Measurements from ENCODE around the gene DNAH17.
A peak's percentile ranks its signal among the peaks of the same experiment; 100 is the strongest.

DNAH17 gene

GRCh38 chr17:78547035-78547434 lies 30.2 kb downstream of the DNAH17 start:
- DNase-seq (ENCODE audit: low read depth, low spot score): no peak

- DNase-seq (ENCODE audit: low read depth, low spot score): no peak
Observed at GRCh38 chr17:78546476-78546875, 30.7 kb downstream of the DNAH17 start.

DNA sequence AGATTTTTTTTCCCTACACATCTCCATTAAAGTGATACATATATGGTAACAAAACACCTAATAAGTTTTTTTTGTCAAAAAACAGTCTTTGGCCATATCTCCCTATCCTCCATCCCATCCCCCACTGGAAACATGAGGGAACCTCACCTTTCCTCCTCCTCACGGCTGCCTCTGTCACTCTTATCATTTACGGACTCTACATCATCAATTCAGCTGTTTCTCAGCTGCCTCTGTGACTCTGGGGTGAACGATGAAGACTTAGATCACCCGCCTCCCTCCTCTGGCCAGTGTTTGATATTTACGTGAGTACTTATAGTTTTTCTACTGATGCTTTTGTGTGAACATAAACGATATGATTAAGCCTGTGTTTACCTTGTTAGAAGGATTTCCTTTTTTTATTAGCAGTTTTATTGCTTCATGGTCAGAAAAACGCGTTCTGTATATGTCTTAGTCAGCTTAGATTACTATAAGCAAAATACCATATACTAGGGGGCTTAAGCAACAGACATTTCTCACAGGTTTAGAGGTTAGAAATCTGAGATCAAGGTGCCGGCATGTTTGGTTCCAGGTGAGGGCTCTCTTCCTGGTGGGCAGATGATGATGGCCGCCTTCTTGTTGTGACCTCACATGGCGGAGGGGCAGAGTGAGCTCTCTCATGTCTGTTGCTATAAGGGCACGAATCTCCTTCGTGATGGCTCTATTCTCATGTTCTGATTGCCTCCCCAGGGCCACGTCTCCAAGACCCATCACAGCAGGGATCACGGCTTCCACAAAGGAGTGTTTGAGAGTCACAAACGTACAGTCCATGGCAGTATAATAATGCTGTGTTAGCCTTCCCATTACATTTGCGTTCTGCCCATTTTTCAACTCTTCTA lies 32.1 kb downstream of the DNAH17 start:
- DNase-seq (ENCODE audit: low read depth, low spot score): no peak

DNA sequence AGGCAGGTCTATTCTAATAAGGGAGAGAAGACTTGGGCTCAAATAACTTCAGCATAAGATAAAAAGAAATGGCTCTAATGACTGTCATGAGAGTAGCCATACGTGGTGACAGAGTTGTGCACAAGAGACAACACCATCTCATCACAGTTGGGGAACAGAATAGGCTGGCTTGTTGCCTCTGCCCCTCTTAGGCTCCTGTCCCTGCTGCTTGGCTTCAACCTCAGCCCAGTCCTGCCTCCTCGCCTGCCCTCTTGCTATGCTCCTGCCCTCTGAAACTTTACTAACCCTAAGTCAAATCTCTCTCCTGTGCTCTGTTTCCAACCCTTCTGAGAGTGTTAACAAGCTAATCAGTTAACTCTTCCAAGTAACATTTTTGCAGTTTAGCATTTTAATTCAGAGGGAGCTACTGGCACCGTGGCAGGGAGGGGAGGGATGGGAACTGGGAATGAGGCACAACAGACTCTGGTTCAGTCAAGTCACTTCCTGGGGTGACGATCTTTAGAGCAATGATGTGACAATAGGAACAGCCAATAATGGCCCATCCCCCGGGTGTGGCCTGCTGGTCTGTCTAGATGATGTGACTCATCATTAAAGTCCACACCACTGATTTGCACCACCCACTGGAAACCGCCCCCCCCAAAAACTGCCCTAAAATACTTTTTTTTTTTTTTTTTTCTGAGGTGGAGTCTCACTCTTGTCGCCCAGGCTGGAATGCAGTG lies 35.5 kb downstream of the DNAH17 start:
- no peak for DNase-seq (ENCODE audit: low read depth, low spot score)

DNA sequence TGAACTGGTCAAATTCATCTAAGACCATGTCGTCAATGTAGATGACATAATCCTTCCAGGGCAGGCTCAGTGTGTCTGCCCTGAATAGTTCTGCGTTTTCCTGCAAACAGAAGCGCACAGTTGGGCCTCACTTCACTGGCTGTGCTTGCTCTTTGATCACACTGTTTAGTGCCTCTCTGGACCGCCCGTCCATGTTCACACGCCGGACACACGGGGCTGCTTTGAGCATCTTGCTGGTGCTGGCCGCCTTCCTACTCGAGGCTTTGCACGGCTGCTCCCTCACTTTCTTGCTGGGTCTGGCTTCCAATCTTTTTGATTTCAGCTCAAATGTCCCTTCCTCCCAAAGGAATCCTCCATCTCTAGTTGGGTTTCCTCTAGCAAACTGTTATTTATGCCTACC lies 37.4 kb downstream of the DNAH17 start:
- DNase-seq (ENCODE audit: low read depth, low spot score): no peak

GRCh38 chr17:78538033-78538776 lies 39.0 kb downstream of the DNAH17 start:
- no peak for DNase-seq (ENCODE audit: low read depth, low spot score)

- no peak for DNase-seq (ENCODE audit: low read depth, low spot score)
Observed at GRCh38 chr17:78537217-78537860, 39.9 kb downstream of the DNAH17 start.

GRCh38 chr17:78535273-78536197 lies 41.7 kb downstream of the DNAH17 start:
- no peak for DNase-seq (ENCODE audit: low read depth, low spot score)

DNA sequence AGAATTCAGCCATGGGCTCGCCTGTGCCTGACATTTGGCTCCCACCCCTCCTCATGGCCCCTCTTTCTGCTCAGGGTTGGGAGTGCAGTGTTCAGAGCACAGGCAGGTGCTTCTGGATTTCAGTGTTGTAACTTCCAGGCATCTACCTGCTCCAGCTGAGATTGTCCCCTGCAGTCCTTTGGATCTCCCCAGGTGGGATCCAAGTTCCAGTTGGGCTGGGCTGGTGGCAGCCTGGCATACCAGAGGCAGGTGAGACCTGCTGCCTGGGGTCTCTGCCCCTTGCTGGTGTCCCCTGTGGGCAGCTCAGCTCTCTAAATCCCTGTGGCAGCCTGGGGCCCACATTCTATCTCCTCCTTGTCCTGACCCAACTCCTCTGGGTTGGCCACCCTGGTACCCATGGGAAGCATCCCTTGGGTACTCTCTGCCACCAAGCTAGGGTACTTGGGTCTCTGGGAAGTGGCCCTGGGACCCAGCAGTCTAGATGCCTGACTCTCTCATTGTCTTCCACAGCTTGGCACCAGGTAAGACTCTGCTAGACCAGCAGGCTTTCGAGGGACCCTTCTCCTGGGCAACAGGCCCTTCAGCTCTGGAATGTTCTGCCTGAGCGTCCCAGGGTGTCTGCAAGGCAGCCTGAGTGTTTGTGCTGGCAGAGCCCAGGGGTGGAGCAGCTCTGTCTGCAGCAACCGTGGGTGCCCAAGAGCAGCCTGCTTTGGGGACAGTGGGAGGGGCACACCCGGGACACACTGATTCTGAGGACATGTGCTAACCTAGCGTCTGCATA lies 42.5 kb downstream of the DNAH17 start:
- peak; percentile 7 for DNase-seq (ENCODE audit: low read depth, low spot score)

GRCh38 chr17:78532922-78533640 lies 44.1 kb downstream of the DNAH17 start:
- DNase-seq (ENCODE audit: low read depth, low spot score): peak; percentile 87

DNA sequence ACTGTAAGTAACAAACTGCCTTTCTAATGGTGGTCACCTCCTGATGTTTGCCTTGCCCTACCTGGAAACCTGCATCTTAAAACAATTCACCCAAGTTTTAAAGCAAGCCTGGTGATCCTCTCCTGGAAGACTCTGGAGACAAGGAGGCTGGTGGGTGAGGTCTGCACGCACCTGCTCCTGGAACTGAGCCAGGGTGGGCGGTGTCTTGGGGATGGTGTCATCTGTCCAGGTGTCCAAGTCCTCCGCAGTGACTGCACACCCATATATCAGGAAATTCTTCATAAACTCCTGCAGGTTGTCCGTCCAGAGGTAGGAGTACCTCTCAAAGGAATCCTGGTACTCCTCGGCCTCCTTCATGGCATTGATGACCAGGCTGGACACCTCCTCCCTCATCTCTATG lies 44.9 kb downstream of the DNAH17 start:
- no peak for DNase-seq (ENCODE audit: low read depth, low spot score)

GRCh38 chr17:78530675-78531074 lies 46.5 kb downstream of the DNAH17 start:
- no peak for DNase-seq (ENCODE audit: low read depth, low spot score)

- peak; percentile 13 for DNase-seq (ENCODE audit: low read depth, low spot score)
Observed at GRCh38 chr17:78529871-78530670, 47.1 kb downstream of the DNAH17 start.

DNA sequence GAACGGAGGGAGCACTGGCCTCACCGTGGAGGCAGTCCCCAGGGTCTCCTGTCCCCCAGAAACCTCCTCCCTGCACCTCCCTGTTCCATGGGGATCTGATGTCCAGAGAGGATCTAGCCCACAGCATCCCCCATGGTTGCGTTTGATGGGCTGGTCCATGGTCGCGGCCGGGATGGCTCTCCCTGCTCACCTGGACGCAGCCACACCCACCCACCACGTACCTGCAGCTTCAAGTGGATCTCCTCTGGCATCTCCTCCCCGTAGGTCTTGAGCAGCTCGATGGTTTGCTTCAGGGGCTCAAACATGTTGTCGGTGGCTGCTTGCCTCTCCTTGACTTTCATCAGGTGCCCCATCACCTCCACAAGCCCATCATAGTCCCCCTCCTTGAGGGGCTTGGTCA lies 47.9 kb downstream of the DNAH17 start:
- DNase-seq (ENCODE audit: low read depth, low spot score): no peak

DNA sequence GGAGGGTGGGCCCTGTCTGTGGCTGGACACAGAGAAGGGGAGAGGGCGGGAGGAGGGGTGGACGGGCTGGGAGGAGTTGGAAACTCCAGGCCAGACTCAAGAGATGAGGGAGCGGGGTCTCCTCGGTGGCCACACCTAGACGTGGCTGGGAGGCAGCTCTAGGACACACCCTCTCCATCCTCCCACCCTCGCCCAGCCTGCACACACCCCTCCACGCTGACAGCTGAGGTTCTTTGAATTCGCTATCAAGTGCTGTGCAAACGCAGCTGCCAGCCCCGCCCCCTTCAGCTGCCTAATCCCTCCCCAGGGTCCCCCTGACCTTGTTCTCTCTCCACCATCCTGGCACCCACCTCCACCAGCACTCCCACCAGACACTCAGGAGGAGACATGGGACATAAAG lies 48.7 kb downstream of the DNAH17 start:
- DNase-seq (ENCODE audit: low read depth, low spot score): no peak

- no peak for DNase-seq (ENCODE audit: low read depth, low spot score)
Observed at GRCh38 chr17:78527345-78527744, 49.9 kb downstream of the DNAH17 start.

- DNase-seq (ENCODE audit: low read depth, low spot score): no peak
Observed at GRCh38 chr17:78526231-78527025, 50.8 kb downstream of the DNAH17 start.

Data from astrocyte of the hippocampus (primary cell).